NCI-H774 (cell line): Measurements from ENCODE around the gene POTEM.
"Not testable (repeated sequence)": the region's sequence is repeated elsewhere in the genome, so short reads cannot be mapped to it uniquely, and the experiment has no call there.

Experiments used
- DNase-seq: peaks from one replicate; lab custom pipeline; 2025; lab: John Stamatoyannopoulos, UW

The POTEM gene

GRCh38 chr14:18967134-18967533, at the start of gene POTEM:
Gene POTEM, plus strand, starts transcription at chr14:18967434. Its CDS starts 52 bp downstream, at chr14:18967486.
- not testable (repeated sequence) for DNase-seq

GRCh38 chr14:18918345-18918744, 48.9 kb upstream of the POTEM start:
- DNase-seq, result not testable (repeated sequence)

DNA sequence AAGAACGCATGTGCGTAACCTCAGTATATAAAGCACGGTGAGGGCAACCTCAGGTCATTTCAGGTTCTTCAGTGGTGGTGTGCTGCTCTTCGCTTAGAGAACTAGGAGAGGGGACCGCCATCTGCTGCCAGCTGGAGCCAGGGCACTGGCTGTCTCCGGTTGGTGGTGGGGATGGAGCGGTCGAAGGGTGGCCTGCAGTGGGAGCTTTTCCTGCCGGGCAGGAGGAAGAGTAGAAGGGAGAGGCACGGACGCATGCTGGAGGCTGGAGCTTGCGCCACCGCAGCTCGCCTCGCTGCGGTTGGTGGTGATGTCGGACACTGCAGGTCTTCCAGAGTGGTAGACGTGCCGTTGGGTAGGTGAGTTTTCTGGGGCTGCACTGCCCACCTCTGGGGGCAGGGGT, 47.2 kb upstream of the POTEM start:
- not testable (repeated sequence) for DNase-seq

DNA sequence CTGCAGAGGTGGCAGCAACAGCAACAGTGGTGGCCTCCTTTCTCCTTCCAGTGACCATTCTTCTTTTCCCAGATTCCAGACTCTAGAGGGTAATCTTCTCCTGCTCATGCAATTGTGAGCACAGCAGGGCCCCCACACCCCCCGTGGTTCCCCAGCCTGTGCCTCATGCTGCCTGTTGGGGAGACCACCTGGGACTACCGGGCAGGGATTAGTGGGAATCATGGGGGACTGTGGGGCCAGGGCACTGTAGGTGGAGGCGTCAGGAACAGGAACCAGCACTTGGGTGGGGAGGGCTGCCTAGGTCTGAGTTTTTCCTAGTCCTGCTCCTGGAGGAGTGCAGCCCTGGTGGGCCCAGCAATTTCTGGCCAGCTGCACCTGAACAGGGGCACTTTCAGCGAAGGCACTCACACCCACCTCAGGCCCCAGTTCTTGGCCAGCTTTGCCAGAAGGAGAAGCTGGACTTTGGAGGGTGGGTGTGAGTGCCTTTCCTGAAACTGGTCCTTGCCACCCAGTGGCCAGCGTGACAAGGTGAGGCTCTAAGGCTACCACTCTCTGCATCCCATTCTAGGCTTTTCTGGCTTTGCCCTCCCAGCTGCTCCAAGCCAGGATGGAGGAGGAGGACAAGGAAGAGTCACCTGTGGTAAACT, 46.1 kb upstream of the POTEM start:
- DNase-seq, result not testable (repeated sequence)

DNA sequence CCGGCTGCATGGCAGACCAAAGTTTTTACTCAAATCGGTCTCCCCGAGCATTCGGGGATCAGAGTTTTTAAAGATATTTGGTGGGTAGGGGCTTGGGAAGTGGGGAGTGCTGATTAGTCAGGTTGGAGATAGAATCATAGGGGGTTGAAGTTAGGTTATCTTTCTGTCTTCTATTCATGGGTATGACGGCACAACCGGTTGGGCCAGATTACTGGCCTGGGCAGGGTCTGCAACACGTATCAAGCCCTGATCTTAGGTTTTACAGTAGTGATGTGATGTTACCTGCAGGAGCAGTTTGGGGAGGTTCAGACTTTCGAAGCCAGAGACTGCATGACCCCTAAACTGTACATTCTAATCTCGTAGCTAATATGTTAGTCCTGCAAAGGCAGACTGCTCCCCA, 30.4 kb upstream of the POTEM start:
- DNase-seq, result not testable (repeated sequence)

DNA sequence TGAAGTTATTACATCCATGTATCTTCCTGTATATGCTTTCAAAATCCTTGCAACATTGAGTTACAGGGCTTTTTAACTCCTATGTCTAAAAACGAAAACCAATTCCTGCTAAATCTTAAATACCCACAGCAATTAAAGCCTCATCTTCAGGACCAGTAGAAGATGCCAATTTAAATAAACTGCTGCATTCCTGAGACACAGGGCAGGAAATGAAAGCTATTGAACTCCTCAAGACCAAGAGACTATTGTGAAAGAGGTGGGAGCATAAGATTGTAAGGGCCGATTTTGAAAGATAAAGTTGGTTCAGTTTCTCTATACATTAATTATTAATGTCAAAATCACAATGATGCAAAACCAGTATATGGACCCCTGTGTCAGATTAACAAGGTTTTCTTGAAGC, 28.5 kb upstream of the POTEM start:
- not testable (repeated sequence) for DNase-seq

DNA sequence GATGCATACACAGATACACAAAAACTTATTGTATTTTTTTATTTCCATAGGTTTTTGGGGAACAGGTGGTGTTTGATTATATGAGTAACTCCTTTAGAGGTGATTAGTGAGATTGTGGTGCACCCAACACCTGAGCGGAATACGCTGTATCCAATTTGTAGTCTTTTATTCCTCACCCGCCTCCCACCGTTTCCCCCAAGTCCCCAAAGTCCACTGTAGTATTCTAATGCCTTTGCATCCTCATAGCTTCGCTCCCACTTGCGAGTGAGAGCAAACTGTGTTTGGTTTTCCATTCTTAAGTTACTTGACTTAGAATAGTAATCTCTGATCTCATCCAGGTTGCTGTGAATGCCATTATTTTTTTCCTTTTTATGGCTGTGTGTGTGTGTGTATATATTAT, 17.3 kb upstream of the POTEM start:
- DNase-seq, result not testable (repeated sequence)

DNA sequence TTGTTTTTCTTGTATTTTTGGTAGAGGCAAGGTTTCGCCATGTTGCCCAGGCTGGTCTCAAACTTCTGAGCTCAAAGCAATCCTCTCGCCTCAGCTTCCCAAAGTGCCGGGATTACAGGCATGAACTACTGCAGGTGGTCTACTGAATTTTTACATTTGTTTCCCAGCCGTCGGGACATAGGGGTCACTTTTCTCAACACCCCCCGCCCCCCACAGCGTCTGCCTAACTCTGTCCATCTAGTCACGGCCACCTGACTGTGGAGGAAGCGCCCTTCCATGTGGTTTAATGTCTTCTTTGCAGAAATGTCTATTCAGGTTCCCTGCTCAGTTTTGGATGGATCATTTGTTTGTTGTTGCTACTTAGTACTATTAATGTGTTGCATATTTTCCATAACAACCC, 14.1 kb upstream of the POTEM start:
- DNase-seq, result not testable (repeated sequence)

DNA sequence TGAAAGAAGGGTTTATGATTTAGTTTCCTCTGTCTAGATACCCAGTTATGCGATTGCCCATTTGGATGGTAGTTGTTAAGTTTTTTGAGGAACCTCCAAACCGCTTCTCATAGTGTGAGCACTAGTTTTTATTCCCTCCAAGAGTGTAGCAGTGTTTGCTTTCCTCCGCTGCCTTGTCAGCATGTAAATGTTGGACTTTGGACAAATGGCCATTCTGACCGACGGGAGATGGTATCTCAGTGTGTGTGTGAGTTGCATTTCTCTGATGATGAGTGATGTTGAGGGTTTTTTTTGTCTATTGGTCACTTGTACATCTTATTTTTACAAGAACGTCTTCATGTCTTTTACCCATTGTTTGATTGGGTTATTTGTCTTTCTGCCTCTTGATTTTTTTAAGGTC, 11.4 kb upstream of the POTEM start:
- DNase-seq, result not testable (repeated sequence)

DNA sequence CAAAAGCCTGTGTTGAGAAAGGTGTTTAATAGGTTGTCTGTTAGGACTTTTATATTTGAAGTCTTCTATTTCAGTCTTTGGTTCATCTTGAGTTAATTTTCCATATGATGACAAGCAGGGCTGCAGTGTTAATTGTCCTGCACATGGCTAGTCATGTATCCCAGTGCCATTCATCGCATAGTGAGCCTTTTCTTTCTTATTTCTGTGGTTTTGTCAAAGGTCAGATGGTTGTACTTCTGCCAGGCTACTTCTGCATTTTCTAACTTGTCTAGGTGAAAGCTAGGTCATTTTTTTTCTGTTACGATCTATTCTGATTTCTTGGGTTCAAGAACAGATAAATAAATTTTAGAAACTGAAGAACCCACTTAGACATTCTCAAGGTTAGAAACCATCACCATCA, 5.7 kb upstream of the POTEM start:
- DNase-seq, result not testable (repeated sequence)

- DNase-seq, result not testable (repeated sequence)
These were observed 5.1 kb upstream of the POTEM start for GRCh38 chr14:18962143-18962542.

GRCh38 chr14:18963276-18963675, 4.0 kb upstream of the POTEM start:
- DNase-seq, result not testable (repeated sequence)

GRCh38 chr14:18964878-18965277, 2.4 kb upstream of the POTEM start:
- DNase-seq, result not testable (repeated sequence)

- not testable (repeated sequence) for DNase-seq
These were observed 35.3 kb downstream of the POTEM start for GRCh38 chr14:19002566-19002965.

DNA sequence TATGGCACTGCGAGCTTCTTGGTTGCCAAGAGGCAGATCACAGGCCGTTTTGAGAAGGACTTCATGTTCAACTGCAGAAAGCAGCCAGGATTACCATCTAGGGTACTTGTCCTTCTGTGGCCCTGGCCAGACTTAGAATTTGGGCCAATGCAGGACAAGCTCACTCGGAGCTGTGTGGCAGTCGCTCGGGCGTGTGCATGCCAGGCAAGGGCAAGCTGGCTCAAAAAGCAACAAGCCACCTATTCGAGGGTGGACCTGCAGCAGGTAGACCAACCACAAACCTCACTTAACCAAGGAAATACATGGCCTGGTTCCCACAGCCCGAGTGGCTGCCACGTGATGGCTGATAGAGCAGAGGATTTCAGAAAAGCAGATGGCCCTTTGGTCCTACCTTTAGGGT, 39.3 kb downstream of the POTEM start:
- DNase-seq, result not testable (repeated sequence)

DNA sequence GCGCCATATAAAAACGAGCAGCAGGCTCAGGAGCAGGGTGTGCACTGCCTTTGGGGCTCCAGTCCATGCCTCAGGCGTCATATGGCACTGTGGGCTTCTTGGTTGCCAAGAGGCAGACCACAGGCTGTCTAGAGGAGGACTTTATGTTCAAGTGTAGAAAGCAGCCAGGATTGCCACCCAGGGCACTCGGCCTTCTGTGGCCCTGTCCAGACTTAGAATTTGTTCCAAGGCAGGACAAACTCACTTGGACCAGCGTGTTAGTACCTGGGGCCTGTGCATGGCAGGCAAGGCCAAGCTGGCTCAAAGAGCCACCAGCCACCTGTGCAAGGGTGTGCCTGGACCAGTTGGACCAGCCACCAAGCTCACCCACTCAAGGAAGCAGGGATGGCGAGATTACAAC, 40.4 kb downstream of the POTEM start:
- not testable (repeated sequence) for DNase-seq

DNA sequence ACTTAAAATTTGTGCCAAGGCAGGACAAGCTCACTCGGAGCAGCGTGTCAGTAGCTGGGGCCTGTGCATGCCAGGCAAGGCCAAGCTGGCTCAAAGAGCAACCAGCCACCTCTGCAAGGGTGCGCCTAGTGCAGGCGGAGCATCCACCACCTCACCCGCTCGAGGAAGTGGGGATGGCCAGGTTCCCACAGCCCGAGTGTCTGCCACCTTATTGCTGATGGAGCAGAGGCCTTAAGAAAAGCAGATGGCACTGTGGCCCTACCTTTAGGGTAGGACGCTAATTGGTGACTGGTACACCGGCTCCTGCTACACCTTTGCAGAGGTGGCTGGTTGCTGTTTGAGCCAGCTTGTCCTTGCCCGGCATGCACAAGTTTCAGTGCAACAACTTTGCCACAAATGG, 43.8 kb downstream of the POTEM start:
- not testable (repeated sequence) for DNase-seq

- not testable (repeated sequence) for DNase-seq
These were observed 44.5 kb downstream of the POTEM start for GRCh38 chr14:19011703-19012102.

DNA sequence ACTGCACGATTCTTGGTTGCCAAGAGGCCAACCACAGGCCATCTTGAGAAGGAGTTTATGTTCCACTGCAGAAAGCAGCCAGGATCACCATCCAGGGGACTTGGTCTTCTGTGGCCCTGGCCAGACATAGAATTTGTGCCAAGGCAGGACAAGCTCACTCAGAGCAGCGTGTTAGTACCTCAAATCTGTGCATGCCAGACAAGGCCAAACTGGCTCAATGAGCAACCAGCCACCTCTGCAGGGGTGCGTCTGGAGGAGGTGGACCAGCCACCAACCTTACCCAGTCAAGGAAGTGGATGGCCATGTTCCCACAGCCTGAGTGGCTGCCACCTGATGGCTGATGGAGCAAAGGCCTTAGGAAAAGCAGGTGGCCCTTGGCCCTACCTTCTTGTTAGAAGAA, 48.0 kb downstream of the POTEM start:
- DNase-seq, result not testable (repeated sequence)

GRCh38 chr14:19025080-19025589, 57.9 kb downstream of the POTEM start:
- not testable (repeated sequence) for DNase-seq

GRCh38 chr14:19026649-19027351, 59.6 kb downstream of the POTEM start:
- DNase-seq, result not testable (repeated sequence)

DNA sequence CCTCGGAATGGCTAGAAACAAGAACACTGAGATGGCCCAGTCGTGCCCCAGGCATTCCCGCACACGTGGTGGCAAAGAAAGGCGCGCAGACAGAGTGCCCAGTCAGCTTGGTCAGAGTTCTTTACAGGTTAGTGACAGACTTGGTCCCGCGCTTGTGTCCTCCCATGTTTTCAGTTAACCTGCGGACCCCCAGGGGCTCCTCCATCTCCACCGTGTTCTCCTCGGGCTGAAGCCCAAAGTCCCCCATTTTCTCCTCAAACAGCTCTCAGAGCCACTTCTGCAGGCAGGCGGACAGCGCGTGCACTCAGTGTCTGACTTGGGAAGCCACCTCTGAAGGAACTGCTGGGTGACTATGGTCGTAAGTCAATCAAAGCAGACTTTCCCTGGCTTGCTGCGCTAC, 60.7 kb downstream of the POTEM start:
- DNase-seq, result not testable (repeated sequence)

- DNase-seq, result not testable (repeated sequence)
These were observed 69.7 kb downstream of the POTEM start for GRCh38 chr14:19036811-19037382.
